ENCODE measurements around the gene EIF2B4. TPM values are rescaled to one million over a fixed set of nuclear protein-coding genes. Genes with fewer than 3 reads are reported as not detected.

Gene EIF2B4
- total and polyA plus RNA-seq, 9 of the 15 experiments (the other 6 are each of a cell fraction or from before 2014, with no cell fraction given) = 29.7 to 80.3 (median 58.9) TPM

GRCh38 chr2:27370026-27370815, at the start of gene EIF2B4, which contains the start of gene SNX17 (continued):
- TF ChIP-seq JUN (IDR thresholded peaks at IDR 0.05; ENCODE audit: borderline replicate concordance, low read depth, low read length) (peak; percentile 84), JUN (CRISPR knock-in tag; IDR thresholded peaks at IDR 0.05; ENCODE audit: borderline replicate concordance) (peak; percentile 85; the same call in 1 of the 2 replicates), SP1 (CRISPR knock-in tag; IDR thresholded peaks at IDR 0.05) (peak; percentile 100), RFX7 (CRISPR knock-in tag; IDR thresholded peaks at IDR 0.05) (no peak), HLTF (IDR thresholded peaks at IDR 0.05) (peak; percentile 25; the same call in 1 of the 2 replicates), ETV6 (IDR thresholded peaks at IDR 0.05; ENCODE audit: borderline replicate concordance in 1 of 2, low read depth in 2 of 2, low read length in 1 of 2) (peak in 1 of 2 experiments; percentile 40; a peak in 2 of 4 replicates), ETV6 (CRISPR knock-in tag; IDR thresholded peaks at IDR 0.05; ENCODE audit: borderline replicate concordance) (no peak), CREB3 (tag; conservative IDR thresholded peaks at IDR 0.05; ENCODE audit: low read depth) (no peak), TCF3 (CRISPR knock-in tag; IDR thresholded peaks at IDR 0.05) (peak; percentile 56; the same call in 1 of the 2 replicates), NR3C1 (CRISPR knock-in tag; IDR thresholded peaks at IDR 0.05) (no peak), FOXJ2 (tag; IDR thresholded peaks at IDR 0.05) (peak; percentile 81; the same call in 1 of the 2 replicates), ETV1 (tag; conservative IDR thresholded peaks at IDR 0.05; ENCODE audit: low read depth) (peak; percentile 74; the same call in 1 of the 2 replicates), BRF1 (IDR thresholded peaks at IDR 0.05; ENCODE audit: borderline replicate concordance, extremely low read depth, insufficient read length) (no peak), DMBX1 (CRISPR knock-in tag; IDR thresholded peaks at IDR 0.05; ENCODE audit: borderline replicate concordance) (peak; percentile 22; the same call in 1 of the 2 replicates), PPARD (CRISPR knock-in tag; IDR thresholded peaks at IDR 0.05) (no peak), ZKSCAN8 (CRISPR knock-in tag; IDR thresholded peaks at IDR 0.05) (no peak), GTF2F1 (IDR thresholded peaks at IDR 0.05; ENCODE audit: low read depth, low read length) (no peak; the same call in 1 of the 2 replicates), SOX6 (IDR thresholded peaks at IDR 0.05) (peak; percentile 63; the same call in 1 of the 2 replicates), ZBTB49 (CRISPR knock-in tag; IDR thresholded peaks at IDR 0.05; ENCODE audit: borderline replicate concordance) (no peak; the same call in 1 of the 2 replicates), HDGF (IDR thresholded peaks at IDR 0.05) (no peak)

Data from K562 (cell line).